GM21515 (cell line): ENCODE data around the gene FAM174B.
"Not testable (repeated sequence)": the region's sequence is repeated elsewhere in the genome, so short reads cannot be mapped to it uniquely, and the experiment has no call there.

Experiments
- ATAC-seq: cut with Tn5 transposase; IDR thresholded peaks from one replicate; pipeline ENCODE4 v1.9.1; 2021; ENCODE audit not compliant: unreplicated experiment

Gene FAM174B

DNA sequence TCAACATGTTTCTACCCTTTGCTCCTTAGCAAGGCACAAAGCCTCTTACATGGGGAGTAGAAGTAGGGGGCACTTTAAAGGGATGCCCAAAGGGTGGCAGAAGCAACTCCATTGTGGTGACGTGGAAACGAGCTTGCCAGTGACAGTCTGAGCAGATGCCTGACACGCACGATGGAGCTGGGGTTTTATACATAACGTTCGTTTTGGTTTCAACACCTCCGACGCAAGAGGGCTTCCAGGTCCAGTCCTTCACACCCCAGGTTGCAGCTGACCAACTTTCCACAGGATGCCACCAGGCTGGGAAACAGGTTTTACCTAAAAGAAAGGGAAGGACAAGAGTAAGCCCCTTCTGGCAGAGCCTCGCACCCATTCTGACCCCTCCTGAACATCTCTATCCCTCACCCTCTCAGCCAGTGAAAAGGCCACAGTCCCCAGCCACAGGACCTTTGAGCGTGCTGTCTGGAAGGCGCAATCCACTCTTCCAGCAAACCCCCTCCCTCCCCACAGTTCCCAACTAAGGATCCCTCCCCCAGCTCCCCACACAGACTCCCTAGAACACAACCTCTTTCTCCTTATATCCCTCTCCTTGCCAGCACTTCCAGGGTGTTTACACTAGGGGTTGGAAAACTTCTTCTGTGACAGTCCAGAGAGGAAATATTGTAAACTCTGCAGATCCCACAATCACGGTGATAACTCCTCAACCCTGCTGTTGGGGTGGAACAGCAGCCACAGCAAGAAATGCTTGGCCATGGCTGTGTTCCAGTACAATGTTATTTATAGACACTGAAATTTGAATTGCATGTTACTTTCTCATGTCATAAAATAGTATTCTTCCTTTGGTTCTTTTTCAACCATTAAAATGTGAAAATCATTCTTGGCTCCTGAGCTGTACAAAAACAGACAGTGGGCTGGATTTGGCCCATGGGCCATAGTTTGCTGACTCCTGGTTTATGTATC, 36.2 kb downstream of the FAM174B start:
- ATAC-seq = no peak

DNA sequence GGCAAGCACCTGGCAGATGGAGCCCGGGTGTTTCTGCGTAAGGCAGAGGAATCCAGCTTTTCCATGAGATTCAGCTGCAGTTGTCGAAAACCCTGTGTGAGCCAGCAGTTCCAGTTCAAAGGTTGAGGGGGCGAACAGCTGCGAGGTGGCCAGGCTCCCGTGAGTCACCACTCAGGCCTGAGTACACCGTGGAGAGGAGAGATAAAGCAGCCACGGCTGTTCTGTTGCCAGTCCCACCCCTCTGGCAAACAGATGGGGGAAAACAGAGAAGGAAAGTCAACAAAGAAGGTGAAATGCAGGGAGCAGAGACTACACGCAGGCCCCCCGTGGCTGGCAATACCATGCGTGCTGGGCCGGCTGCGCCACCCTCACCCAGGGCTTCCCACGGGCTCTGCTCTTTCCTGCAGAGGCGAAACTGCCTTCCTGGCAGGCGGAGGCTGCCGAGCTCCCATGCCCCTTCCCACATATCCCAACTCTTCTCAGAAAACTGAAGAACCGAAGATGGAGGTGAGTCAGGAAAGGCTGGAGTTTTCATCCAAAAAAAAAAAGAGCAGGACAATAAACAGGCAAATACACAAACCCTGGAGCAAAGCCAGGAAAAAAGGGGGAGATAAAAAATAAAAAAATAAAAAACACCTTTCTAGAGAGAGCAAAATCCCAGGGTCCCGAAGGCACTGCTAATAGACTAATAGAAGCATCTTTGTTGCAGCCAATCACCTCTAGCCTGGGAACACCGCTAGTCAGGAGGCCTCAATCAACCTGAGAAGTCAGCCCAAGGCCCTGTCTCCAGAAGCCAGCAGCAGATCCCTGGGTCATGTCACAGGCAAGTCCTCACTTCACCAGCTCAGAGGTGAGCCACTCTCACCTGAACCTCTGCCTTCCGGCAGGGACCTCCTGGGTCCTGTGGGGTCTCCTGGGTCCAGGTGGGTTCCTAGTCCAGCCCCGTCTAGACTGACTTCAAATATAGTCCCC, 37.7 kb downstream of the FAM174B start:
- no peak for ATAC-seq

DNA sequence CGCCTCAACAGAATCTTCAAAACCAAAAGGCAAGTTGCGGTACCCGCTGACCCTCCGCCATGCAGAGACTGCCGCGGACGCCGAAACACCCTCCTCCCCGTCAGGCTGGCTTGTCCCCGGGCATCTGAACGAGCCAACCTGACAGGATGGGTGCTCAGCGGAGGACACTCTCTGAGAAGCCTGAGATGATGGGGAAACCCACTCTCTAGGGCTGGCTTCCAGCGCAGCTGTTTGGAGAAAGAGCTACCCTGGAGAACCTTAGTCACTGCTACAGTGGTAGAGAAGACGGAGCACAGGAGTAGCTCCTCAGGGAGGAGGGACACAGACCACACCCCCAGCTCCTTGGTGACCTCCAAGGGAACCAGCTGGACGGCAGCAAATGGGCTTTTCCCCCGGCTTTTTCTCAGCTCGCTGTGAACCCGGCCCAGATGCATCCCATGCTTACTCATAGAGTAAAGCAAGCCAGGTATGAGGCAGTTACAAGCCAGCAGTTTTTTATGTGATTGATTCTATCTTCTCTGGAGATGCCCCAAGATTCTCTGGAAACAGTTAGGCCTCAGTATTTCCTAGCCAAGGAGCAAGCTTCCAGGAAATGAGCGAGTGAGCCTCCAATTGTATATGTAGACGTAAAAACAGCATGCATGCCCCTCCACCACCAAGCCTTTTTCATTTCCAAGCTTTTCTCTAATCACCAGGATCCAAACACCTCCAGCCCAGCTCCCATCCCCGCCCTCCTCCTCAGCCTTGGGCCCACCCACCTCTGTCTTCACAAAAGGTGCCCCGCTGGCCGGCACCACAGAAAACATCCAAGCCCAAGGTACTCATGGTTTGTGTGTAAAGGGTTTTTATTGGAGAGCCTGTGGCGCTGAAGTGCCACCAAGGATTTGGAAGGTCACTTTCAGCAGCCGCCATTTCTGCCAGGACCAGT, 38.7 kb downstream of the FAM174B start:
- no peak for ATAC-seq

DNA sequence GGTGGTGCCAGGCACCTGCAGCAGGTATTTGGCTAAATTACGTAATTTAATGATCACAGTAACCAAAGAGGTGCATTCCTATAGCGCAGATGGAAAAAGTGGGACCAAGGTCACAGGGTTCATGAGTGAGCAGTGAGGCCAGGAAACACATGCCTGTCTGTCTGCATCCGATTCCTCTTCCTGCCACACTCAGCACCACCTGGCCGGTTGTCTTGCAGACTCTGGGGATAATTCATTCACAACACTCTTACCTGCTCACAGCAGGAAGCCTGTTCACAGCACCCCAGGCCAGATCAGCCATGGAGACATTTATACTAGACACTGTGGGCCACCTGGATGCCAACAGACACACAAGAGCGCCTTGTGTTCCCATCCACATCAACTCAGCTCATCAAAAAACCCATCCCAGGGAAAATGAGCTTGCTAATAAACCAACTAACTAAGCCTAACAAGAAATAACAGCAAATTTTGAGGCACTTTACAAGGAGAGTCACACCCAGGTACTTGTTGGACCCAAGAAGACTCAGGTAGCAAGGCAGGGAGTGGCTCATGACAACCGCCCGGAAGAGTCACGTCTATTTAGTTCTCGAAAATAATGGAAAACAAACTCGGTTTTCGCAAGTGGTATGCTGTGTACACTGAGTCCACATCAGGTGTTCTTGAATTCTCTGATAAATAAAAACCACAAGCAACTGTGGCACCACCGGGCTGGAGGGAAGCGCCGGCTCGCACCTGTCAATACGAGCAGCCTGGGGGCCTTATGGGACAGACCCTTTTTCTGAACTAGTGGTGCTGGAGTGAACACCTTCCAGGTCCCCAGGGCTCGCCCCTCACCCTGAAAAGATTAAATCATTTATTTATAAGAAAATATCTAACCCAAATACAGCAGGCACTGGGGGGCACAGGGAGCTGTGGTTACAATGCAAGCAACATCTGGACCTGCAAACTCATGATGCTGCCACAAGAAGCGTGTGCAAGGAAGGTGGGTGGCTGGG, 40.5 kb downstream of the FAM174B start:
- no peak for ATAC-seq

DNA sequence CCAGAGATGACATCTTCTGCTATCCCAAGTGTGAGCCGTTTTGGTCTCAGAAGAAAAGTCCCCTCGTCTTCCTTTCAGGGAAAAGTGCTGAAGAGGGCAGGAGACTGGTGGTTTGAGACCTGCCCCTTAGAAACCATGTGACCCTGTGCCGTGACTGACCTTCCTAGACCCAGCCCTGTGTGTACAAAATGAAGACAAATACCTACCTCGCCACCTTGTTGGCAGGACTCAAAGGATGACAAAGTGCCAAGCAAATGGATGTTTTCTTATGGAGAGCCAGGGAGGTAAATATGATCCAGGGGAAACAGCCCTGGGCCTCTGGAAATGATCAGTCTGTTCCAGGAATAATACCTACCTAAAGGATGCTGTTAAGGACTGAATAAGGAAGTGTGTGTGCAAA, 41.3 kb downstream of the FAM174B start:
- ATAC-seq = no peak

DNA sequence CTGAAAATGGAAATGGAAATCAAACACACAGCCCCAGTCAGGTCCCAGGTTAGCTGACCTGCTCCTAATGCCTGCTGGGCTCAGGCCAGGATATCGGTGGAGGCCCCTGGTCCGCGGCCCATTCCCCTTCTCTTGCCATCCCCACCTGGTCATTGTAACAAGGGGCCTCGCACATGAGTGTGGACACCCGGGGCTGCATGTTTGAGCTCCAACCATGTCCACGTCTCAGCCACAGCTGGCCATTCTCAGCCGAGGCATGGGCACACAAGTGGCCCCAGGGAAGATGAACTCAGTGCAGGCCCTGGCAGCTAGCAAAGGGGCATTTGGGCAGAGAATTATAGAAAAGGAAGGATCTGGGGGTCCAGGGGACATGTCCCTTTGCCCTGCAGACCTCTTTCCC, 41.7 kb downstream of the FAM174B start:
- ATAC-seq = no peak

DNA sequence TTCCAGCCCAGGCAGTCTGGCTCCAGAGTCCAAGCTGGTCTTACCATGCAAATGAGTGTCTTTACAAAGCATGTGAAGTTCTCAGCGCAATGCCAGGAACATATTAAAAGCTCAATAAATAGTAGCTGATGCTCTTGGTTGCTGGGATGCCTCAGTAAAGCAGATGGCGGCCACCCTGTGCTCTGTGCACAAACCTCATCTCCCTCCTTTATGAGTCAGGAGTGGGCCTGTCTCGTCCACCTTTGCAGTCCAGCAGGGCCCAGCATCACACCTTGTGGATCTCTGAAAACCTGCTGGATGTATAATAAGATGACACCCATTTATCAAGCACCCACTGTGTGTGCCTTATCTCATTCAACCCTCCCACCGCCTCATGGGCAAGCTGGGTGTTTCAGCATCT, 42.7 kb downstream of the FAM174B start:
- no peak for ATAC-seq

DNA sequence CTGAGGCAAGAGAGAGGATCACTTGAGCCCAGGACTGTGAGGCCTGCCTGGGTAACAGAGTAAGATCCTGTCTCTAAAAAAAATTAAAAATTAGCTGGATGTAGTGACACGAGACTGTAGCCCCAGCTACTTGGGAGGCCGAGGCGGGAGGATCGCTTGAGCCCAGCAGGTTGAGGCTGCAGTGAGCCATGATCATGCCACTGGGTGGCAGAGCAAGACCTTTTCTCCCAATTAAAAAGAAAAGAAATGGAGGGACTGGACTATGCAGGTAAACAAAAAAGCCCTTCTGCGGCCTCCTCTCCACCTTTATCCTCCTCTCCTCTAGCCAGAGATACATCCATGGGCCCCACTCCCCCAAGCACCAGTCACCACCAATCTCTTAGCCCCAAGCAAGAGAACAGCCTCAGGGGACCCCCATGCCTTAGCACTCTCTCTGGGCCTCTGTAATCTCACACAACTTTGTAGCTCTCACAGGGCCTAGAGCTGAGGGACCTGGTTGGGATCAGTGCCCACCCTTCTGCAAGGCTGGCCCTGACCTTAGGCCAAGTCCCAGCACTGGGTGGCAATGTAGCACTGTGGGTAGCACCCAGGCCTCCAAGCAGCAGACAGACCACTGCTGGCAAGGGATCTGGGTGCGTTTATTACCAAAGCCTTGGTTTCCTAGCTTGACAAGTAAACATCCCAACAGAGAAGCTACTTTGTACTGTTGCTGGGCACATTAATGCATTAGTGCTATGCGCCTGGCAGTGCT, 43.4 kb downstream of the FAM174B start:
- no peak for ATAC-seq

DNA sequence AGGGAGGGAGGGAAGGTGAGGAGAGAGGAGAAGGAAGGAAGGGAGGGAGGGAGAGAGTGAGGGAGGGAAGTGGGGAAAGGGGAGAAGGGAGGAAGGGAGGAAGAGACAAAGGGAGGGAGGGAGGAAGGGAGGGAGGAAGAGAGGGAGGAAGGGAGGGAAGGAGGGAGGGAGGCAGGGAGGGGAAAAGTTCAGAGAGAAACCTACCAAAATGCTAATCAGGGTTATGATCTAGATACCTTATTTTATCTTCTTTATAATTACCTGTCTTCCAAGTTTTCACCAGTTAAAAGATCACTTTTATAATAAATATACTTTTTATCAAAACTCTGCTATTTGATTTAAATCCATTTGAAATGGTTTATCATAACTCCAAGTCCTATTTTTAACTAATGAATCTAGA, 44.4 kb downstream of the FAM174B start:
- ATAC-seq = no peak

DNA sequence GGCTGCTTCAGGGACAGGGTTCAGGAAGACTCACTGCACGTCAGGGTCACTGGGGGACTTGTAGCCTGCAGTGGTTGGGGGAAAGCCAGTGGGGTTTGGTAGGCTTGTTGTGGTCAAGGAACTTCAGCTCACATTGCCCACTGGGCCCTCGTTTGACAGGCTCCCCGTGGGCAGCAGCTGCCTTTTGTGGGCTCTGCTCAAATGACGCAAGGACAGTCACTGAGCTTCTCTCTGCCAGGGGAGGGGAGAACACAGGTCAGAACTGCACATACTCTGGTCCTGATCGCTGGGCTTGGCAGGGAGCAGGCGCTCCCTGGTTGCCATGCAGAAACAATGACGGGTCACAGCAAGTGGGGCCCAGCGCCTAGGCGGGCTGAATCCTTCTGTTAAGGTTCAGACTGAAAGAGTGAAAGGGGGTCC, 45.5 kb downstream of the FAM174B start:
- no peak for ATAC-seq

DNA sequence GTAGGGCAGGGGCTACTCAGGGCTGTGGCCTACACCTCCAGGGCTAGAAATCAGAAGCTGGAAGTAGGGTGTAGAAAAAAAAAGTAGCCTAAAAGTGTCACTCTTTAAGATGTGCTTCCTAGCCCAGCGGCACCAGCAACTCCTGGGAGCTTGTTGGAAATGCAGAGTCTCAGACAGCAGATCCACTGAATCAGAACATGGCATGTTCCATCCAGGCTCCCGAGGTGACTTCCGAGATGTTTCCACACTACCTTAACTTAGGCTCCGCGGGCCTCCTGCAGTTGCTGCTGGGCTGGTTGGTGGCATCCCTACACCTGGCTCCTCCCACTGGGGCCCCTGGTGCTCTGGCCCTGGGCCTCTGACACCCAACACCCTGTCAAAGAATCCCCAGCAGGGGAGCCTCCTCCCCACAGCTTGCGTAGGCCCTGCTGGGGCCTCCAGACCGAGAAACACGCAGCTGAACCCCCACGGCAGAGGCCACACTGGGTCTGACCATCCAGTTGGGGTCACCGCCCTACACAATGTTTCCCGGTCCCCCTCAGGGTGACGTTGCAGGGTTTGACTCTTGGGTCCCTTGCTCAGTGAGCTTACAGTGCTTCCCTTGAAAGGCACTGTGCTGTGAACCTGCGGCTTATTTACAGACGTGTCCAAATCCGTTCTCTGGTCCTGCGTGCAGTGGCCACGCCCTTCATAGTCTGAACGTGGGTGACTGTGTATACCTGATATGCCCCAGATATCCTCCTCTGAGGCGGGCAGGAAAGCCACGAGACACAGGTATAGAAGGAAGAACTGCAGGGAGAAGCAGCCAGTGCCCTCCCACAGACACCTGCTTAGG, 46.5 kb downstream of the FAM174B start:
- no peak for ATAC-seq

DNA sequence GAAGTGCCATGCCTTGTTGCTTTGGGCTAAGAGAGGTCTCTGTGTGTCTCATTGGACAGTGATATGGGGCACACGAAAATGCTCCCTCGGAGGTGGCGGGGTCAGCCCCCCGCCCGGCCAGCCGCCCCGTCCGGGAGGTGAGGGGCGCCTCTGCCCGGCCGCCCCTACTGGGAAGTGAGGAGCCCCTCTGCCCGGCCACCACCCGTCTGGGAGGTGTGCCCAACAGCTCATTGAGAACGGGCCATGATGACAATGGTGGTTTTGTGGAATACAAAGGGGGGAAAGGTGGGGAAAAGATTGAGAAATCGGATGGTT, 48.8 kb downstream of the FAM174B start:
- ATAC-seq = not testable (repeated sequence)

DNA sequence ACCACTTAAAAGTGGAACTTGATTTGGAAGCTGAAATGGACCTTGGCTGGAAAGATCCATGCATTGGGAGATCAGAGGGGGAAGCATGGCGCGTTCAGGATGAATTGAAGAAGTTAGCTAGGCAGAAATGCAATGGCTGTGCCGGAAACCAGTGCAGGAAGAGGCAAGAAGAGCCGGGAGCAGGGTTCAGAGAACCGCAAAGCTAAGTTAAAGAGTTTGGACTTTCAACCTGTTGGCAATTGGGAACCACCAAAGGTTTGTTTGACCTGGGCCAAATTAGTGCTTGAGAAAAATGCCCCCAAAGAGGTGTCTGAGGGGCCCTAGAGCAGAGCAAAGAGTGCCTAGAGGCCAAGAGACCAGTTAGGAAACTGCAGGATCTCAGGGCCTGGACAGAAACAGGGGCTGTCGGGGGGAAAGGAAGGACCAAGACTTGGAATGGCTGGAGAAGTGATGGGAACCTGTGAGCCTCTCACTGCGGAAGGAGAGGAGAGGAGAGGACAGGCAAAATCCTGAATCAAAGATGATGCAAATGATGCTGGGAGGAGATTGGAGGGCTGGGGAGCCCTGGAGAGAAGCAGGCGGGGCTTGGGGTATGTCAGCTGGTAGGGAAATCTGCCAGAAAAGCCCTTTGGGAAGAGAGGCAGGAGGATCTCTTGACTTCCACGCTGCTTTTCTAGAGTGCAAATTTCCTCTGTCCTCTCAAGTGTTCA, 49.3 kb downstream of the FAM174B start:
- ATAC-seq = no peak

DNA sequence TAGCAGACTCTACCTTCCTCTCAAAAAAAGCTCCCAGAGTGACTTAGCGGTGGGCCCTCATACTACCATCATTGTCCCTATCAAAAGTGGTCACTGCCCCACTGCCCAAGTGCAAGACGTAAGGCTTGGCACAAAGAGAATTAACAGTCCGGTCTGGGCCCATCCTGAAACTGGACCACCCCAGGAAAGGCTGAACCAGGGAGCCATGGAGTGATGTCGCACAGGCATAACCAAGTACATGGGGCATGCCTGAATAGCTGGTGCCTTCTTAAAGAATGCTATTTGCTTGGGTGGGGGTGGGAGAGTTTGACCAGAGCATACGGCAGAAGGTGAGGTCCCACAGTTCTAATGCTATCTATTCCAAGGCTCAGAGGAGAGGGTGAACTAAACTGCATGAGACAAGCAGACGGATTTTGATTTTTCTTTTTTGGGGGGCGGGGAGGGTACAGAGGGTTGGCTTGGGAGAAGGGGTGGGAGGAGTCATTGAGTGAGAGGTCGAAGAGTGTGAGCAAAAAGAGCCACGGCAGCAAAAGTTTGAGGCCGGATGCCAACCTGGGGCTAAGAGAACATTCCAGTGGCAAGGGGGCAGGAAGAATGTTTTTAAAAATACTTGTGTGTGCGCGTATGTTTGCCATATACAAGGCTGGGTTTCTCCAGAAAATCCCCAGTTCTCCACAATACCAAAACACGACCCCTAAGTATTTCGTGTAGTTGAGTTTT, 50.2 kb downstream of the FAM174B start:
- no peak for ATAC-seq

DNA sequence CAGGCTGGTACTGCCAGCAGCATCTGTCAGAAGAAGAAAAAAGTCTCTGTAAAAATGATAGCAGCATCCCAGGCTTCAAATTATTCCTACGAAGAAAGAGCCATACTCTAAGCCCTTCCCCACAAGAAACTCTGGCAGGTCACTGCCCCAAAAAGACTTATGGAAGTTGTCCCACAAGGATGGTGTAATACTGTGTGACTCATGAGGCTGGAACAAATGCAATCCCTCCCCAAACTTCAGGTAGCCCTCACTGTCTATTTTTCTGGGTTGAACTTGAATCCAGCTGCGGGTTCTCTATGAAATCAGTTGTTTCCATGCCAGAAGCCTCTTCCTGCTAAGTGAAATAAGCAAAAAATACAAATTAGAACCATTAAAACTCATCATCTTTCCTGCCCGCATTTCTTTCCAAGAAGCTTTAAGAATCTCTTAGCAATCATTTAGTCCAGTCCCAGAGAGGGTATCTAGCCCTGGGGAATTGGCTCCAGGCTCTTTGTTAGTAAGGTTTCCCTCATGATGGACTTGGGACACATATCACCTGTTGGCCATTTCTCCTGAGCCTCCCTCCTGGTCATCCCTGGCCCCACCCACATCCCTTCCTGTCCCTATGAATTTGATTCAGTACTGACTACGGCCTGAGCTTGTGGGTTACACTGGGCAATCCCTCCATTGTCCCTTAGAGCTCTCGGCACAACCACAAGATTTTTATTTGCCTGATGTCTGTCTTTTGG, 51.7 kb downstream of the FAM174B start:
- no peak for ATAC-seq

DNA sequence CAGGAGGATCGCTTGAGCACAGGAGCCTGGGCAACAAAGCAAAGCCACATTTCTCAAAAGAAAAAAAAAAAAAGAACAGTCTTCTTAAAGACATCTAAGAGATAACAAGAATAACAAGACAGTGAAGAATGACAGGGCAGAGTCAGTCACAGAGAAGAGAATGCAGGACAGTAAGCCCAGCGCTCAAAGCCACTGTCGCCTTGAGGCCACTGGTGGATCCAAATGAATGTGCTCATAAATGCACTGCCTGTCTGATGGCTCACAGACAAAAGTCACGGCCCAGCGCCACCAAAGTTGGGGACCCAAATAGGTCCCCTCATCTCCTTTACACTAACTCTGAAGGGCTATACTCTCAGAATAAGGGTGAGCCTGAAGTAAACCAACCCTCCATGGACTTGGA, 52.3 kb downstream of the FAM174B start:
- ATAC-seq = no peak
